Nephron progenitor cell (in vitro differentiated cells): ENCODE data around the gene SRCAP.
A peak's percentile ranks its signal among the peaks of the same experiment; 100 is the strongest.

ENCODE experiments used
- DNase-seq: peaks from one replicate; pipeline ENCODE4 v3.0.0; 2021
- H3K27ac Mint-ChIP-seq: 2 replicates; pipeline ENCODE4 v1.8.0; 2021; ENCODE audit warnings: mild to moderate bottlenecking, moderate library complexity, mixed read lengths
- H3K27me3 Mint-ChIP-seq: 2 replicates; pipeline ENCODE4 v1.8.0; 2021; ENCODE audit warnings: mild to moderate bottlenecking, low read depth, mixed read lengths; ENCODE audit not compliant: poor library complexity
- H3K36me3 Mint-ChIP-seq: 2 replicates; pipeline ENCODE4 v1.8.0; 2021; ENCODE audit warnings: low read depth, mixed read lengths
- H3K4me1 Mint-ChIP-seq: 2 replicates; pipeline ENCODE4 v1.8.0; 2021; ENCODE audit warnings: mixed read lengths
- H3K4me3 Mint-ChIP-seq: 2 replicates; pipeline ENCODE4 v1.8.0; 2021; ENCODE audit warnings: mild to moderate bottlenecking, moderate library complexity, mixed read lengths
- H3K9me3 Mint-ChIP-seq: 2 replicates; pipeline ENCODE4 v1.8.0; 2021; ENCODE audit warnings: mild to moderate bottlenecking, moderate library complexity, mixed read lengths
- TF ChIP-seq, protein P1 (sequence below): fragments of 200-600 bp; sonication (generic); IDR thresholded peaks from 2 replicates; pipeline ENCODE4 v1.5.0; 2021; ENCODE audit warnings: antibody characterized with exemption

Gene SRCAP

DNA sequence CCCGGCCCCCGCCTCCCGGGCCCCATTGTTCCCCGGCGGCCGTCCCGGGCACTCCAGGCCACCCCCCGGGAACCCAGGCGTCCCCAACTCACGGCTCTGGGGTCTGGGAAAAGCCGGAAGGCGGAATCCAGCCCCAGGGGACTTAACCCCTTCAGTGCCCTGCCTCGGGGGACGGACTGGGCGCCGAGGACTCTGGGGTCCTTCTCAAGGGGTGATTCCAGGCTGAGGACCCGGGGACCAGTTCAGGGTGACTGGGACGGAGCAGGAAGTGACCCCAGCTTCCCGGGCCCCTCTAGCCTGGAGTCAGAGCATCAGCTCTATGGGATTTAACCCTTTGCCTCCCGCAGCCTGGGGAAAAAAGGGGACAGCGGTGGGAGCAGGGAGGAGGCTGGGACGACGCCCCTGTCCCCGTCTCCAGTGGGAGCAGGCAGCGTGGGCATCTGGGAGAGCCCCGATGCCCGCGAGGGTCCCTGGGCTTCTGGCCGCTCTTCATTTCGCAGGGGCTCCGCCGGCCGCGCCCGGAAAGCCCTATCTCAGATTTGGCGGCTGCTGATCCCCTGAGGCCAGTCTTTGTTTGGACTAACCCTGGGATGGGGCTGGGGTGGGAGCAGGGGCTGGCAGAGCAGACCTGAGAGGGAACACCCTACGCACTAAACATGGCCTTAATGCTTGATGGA is 88.1 kb downstream of the SRCAP start, which contains the start of gene ZNF629:
ZNF629 (minus strand) TSS at position 270 of the 677 bp plus-strand sequence. CDS start 2,723 bp downstream, outside the sequence.
- peak within 1 kb of the TSS; percentile 91 for H3K4me3 Mint-ChIP-seq
- TF ChIP-seq, protein P1, sequence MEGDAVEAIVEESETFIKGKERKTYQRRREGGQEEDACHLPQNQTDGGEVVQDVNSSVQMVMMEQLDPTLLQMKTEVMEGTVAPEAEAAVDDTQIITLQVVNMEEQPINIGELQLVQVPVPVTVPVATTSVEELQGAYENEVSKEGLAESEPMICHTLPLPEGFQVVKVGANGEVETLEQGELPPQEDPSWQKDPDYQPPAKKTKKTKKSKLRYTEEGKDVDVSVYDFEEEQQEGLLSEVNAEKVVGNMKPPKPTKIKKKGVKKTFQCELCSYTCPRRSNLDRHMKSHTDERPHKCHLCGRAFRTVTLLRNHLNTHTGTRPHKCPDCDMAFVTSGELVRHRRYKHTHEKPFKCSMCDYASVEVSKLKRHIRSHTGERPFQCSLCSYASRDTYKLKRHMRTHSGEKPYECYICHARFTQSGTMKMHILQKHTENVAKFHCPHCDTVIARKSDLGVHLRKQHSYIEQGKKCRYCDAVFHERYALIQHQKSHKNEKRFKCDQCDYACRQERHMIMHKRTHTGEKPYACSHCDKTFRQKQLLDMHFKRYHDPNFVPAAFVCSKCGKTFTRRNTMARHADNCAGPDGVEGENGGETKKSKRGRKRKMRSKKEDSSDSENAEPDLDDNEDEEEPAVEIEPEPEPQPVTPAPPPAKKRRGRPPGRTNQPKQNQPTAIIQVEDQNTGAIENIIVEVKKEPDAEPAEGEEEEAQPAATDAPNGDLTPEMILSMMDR, result no peak

DNA sequence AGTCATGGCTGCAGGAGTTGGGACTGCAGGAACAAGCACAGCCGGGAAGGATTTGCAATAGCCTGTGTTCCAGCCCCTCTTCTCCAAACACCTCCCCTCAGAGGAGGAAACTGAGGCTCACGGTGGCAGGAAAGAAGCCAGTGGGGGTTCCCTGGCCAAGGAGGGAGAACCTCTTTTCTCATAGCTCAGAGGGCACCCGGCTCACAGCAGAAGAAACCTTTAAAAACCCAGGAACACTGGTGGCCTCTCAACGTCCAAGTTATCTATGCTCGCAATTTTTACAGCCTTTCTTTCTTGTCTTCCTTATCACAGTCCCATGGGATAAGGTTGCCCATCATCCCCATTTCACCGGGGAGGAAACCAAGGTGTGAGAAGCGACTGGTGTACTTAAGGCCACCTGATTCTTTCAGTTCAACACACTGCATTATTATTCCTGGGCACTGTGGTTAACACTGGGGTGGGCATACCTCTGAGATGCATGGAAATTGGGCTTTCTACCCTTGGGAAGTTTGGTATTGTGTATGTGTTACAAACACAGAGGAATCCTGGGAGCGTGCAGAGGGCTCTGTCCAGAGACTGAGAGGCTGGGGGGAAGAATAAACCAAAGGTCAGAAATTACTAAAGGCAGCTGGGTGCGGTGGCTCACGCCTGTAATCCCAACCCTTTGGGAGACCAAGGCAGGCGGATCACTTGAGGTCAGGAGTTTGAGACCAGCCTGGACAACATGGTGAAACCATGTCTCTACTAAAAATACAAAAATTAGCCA is 88.8 kb downstream of the SRCAP start:
- TF ChIP-seq, protein P1, result no peak
- Mint-ChIP-seq H3K9me3 (no peaks in the 10 kb centered on the region), H3K27me3 (peaks cover 25% of the 10 kb centered on the region), H3K4me1 (peaks cover 31% of the 10 kb centered on the region), H3K27ac (no peak overlapping the region), H3K36me3 (peaks cover 8% of the 10 kb centered on the region), H3K4me3 (peak overlapping the region; percentile 91)
- DNase-seq, result no peak

More for the DNA sequence above, 88.1 kb downstream of the SRCAP start, which contains the start of gene ZNF629:
- Mint-ChIP-seq H3K4me1 (peaks cover 31% of the 10 kb centered on the region), H3K36me3 (peaks cover 10% of the 10 kb centered on the region), H3K9me3 (no peaks in the 10 kb centered on the region), H3K27ac (peak within 1 kb of the TSS; percentile 89), H3K27me3 (peaks cover 19% of the 10 kb centered on the region)
- peak; percentile 77 for DNase-seq
